KOPT-K1 (cell line): ENCODE data around the gene PHKA1.
"Not testable (repeated sequence)": the region's sequence is repeated elsewhere in the genome, so short reads cannot be mapped to it uniquely, and the experiment has no call there.

ENCODE experiments used
- H3K27ac ChIP-seq: fragments of 200-600 bp; sonication (generic); 2 replicates; pipeline ENCODE4 v1.5.1; 2016; ENCODE audit warnings: antibody characterized with exemption, mild to moderate bottlenecking, low read depth, low read length; ENCODE audit not compliant: poor library complexity, severe bottlenecking
- H3K36me3 ChIP-seq: fragments of 200-600 bp; sonication (generic); 2 replicates; pipeline ENCODE4 v1.5.1; 2017; ENCODE audit warnings: antibody characterized with exemption, mild to moderate bottlenecking, low read length, moderate library complexity; ENCODE audit not compliant: insufficient read depth
- H3K9me3 ChIP-seq: fragments of 200-600 bp; sonication (generic); 2 replicates; pipeline ENCODE4 v1.5.1; 2017; ENCODE audit warnings: antibody characterized with exemption, low read length, mild to moderate bottlenecking; ENCODE audit not compliant: insufficient read depth, poor library complexity, severe bottlenecking

The PHKA1 gene

DNA sequence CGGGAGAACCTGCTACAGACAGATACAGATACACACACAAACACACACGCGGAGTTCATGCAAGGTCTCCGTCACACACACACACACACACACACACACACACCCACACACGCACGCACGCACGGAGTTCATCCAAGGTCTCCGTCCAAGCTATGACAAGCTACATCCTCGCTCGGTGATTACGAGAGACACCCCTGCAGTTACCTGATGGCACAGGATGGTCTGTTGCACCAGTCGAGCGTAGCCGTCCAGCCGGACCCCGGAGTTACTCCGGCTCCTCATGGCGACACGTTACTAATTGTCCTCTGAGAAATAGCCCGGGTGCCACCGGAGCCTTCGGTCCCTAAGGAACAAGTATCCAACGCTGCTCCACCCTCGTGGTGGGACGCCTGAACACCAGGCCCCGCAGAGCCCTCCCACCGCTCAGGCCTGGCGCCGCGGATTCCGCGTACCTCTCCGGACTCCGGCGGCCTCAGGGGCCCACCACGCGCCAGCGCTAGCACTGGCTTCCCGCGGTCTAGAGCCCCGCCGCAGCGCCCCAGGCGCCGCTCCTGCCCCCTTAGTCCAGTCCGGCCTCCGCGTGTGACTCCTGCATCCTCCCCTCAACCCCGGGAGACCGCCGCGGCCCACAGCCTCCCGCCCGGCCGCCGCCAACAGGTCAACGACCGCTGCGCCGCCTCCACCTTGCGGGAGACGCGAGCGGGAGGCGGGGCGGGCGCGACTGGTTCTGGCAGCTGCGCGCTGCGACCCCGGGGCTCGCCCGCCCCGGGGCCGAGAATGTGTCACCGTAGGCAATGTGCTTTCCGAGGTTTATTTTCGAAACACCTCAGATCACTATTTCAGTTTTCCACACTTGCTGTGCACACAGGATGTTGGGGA, at the start of gene PHKA1:
Gene PHKA1, minus strand, starts transcription at position 708 of the 879 bp plus-strand sequence. Its CDS starts 426 bp downstream, at position 282.
- not testable (repeated sequence) for H3K27ac ChIP-seq, H3K9me3 ChIP-seq, H3K36me3 ChIP-seq

DNA sequence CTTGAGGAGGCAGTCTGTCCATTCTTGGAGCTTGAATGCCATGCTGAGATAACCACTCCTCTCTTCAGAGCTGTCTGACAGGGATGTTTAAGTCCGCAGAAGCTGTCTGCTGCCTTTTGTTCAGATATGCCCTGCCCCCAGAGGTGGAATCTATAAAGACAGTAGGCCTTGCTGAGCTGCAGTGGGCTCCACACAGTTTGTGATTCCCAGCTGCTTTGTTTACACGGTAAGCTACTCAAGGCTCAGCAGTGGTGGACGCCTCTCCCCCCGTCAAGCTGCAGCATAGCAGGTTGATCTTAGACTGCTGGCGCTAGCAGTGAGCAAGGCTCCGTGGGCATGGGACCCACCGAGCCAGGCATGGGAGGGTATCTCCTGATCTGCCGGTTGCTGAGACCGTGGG, 46.3 kb upstream of the PHKA1 start:
- H3K27ac ChIP-seq, H3K9me3 ChIP-seq, H3K36me3 ChIP-seq: not testable (repeated sequence)

DNA sequence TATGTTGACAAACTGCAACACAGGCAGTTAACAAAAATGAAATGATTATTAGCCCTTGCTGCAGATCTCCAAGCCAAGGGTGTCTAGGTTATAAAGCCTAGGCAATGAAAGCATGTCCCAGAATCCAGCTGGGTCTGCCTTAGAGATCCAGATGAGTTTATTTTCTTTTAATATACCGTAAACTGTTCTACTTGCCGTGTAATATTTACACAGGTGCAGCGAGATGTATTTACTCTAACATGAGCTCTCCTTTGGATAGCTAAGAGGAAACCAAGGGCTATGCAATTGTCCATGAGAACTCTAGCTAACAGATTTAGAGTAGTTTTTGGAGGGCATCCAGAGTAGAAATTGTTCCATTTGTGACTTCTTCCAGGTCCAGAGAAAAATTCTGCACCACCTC, 34.4 kb upstream of the PHKA1 start:
- H3K9me3 ChIP-seq, H3K36me3 ChIP-seq, H3K27ac ChIP-seq: not testable (repeated sequence)

DNA sequence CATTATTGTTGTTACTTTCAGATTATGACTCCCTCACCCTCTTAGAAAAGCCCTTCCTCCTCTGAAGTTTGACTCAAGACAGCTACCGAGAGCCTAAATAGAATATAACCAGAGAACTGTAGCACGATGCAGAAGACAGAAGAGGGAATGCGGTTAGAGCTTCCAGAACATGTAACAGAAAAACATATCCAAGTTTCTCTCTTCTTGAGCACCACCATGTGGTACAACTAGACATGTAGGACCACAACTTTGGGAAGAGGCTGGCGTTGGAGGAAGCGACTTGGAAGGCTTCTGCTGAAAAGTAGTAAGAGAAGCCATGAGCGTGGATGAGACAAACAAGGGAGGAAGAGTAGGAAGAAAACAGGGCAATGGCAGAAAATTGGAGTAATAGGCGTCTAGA, 31.4 kb upstream of the PHKA1 start:
- not testable (repeated sequence) for H3K27ac ChIP-seq, H3K36me3 ChIP-seq, H3K9me3 ChIP-seq

DNA sequence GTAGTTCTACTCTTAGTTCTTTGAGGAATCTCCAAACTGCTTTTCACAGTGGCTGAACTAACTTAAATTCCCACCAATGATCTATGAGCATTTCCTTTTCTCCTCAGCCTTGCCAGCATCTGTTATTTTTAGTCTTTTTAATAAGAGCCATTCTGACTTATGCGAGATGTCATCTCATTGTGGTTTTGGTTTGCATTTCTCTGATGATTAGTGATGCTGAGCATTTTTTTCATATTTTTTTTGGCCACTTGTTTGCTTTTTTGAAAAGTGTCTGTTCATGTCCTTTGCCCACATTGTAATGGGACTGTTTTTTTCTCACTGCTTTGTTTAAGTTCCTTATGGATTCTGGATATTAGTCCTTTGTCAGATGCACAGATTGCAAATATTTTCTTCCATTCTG, 21.5 kb upstream of the PHKA1 start:
- Histone ChIP-seq H3K9me3 (no peaks in the 10 kb centered on the region), H3K36me3 (no peaks in the 10 kb centered on the region)

DNA sequence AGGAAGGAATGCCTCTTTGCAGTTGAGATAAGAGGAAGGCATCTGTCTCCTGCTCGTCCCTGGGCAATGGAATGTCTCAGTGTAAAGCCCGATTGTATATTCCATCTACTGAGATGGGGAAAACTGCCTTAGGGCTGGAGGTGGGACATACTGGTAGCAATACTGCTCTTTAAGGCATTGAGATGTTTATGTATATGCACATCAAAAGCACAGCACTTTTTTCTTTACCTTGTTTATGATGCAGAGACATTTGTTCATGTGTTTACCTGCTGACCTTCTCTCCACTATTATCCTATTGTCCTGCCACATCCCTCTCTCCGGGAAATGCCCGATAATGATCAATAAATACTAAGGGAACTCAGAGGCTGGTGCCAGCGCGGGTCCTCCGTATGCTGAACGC, 19.5 kb upstream of the PHKA1 start:
- H3K9me3 ChIP-seq, H3K36me3 ChIP-seq, H3K27ac ChIP-seq: not testable (repeated sequence)

More for the DNA sequence above, 21.5 kb upstream of the PHKA1 start:
- no peak overlapping the region for H3K27ac ChIP-seq

DNA sequence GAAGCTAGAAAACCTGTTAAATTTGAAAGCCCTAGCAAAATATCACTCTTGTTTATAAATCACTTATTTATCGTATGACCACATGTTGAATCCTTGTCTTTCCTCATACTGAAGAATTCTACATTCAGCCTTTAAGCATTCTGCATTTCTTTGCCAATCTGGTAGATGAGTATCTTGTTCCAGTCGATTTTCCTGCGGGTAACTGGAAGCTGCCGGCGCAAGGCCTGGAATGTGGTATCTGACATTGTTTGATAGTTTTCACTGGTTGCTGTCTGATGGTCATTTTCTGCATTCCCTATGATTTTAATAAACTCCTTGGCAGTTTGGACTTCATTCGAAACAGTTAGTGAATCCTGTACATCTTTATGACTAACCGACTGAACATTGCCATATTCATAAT, 13.7 kb upstream of the PHKA1 start:
- Histone ChIP-seq H3K9me3 (no peaks in the 10 kb centered on the region), H3K27ac (no peak overlapping the region), H3K36me3 (no peaks in the 10 kb centered on the region)

DNA sequence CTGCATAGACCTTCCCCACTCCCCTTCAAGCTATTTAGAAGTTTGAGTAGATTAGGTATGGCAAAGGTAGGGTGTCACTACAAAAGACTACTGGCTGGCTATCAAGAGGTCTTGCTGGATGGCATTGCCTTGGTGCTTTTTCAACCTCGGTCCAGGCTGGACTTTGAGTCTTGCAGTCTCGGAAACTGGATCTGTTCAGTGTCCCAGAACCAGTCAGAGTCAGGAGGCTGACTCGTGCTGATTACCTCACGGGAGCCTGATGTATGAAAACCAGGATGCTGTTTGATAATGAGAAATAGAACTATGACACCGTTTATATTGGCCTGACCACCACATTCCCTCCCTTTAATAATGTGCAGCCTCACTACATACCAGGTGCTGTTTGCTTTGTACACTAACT, 2.7 kb upstream of the PHKA1 start:
- Histone ChIP-seq H3K9me3 (no peaks in the 10 kb centered on the region), H3K36me3 (no peaks in the 10 kb centered on the region), H3K27ac (no peak overlapping the region)

DNA sequence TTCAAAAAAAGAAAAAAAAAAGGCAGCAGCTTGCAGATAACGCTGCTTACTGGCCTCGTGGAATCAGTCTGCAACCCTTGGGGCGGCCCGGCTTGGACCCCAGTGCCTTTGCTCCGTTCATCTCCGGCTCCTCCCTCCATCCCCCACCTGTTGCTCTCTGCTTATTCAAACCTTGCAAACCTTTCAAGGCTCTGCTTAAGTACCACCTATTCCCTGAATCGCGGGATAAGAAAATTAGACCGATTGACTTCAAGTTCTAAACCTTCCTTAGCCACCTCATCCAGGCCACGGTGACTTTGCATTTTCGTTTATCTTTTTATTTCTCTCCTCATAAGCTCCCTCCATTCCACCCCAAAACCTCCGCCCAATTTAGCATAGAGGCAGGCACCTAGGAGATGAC, 1.4 kb upstream of the PHKA1 start:
- no peaks in the 10 kb centered on the region for H3K9me3 ChIP-seq
- H3K27ac ChIP-seq, result no peak overlapping the region
- no peaks in the 10 kb centered on the region for H3K36me3 ChIP-seq

DNA sequence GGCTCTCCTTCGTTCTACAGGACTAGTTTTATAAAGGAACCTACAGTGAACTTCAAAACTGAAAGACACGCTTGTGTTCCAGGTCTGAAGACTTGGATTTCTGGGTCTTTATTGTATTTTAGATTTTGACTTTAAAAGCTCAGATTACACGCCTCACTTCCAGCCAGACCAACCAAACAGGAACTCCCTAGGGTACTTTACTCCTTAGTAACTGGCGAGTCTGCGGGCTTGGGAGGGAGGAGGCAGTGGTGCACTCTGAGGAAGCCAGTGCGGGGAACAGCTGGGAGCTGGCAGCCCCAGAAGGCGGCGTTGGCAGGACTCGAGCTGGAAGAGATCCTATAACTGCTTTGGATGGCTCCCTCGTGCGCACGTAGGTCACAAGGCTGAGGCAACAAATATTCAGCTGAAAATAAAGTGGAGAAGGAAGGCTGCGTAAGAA, 391 bp upstream of the PHKA1 start:
- Histone ChIP-seq H3K36me3 (no peaks in the 10 kb centered on the region), H3K9me3 (no peaks in the 10 kb centered on the region), H3K27ac (no peak overlapping the region)

DNA sequence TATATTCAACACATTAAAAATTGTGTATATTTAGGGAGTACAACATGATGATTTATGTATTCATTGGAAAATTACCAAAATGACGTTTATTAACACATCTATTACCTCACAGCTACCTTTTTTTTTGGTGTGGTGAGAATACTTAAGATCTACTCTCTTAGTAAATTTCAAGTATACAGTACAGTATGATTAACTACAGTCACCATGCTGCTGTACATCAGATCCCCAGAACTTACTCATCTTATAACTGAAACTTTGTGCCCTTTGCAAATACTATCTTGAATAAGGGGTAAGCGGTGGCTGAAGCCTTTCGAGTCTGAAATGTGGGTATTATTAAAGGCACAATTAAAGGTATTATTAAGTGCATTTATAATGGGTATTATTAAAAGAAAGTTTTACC, 976 bp downstream of the PHKA1 start:
- no peak overlapping the region for H3K27ac ChIP-seq
- no peaks in the 10 kb centered on the region for H3K9me3 ChIP-seq

DNA sequence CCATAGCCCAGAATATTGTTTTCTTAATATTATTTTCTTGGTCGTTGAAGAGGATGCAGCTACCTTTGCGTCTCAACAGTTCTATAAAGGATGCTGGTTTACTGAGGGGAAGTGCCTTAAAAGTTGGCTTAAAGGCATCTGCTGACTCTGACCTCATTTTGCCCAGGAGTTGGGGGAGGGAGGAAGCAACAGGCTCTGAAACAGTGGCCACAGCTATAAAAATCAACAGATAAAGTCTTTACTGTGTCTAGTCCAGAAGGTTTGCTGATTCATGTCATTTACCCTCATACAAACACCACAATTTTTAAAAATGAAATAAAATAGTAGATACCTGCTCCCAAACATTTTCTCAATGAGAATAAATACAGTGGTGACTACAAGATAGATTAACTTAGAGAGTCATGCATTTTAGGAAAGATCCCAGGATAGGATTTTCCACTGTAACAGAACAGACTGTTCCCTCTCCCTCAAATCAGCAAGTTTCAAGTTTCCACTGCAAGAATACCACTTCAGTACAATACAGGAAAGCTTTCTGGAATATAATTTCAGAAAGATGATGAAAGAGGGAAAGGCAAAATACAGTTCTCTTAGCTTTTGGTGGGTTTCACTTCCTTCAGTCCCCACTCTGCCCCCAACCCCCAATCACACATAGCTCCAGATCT, 1.9 kb downstream of the PHKA1 start:
- Histone ChIP-seq H3K9me3 (no peaks in the 10 kb centered on the region), H3K36me3 (no peaks in the 10 kb centered on the region), H3K27ac (no peak overlapping the region)

More for the DNA sequence above, 976 bp downstream of the PHKA1 start:
- H3K36me3 ChIP-seq, result no peaks in the 10 kb centered on the region

DNA sequence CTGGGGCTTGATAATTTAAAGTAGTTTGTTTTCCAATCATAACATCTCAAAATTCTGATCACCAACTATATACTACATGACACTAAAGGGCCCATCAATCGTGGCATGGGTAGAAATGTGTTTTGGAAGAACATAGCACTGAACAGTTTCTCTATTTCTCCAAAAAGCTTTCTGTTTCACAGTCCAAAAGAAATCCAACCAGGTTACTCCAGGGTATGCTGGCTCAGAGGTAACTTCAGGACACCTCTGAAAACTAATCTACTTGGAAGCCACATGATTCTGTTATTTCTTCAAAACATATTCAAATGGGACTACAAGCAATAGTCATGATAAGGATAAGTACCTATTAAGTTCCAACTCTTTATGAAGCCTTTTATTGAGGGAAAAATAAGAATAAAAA, 8.3 kb downstream of the PHKA1 start:
- H3K9me3 ChIP-seq, result peaks cover under 1% of the 10 kb centered on the region
- no peaks in the 10 kb centered on the region for H3K36me3 ChIP-seq
- no peak overlapping the region for H3K27ac ChIP-seq

DNA sequence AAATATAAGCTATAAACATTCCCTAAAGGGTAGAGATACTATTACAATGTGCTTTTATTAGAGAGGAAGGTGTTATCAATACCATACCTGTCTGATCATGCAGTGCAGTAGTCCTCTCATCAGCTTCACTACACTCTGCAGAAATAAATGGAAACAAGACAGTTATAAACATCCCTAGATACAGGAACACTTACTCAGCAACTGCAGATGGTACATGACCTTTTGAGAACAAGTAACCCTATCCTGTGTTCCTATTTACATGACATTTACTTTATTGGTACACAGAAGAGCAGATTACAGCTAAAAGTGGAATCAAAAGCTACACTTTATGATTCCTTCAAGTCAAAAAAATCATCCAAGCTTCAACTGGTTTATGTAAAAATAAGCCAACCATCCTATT, 9.0 kb downstream of the PHKA1 start:
- Histone ChIP-seq H3K36me3 (no peaks in the 10 kb centered on the region), H3K27ac (no peak overlapping the region)

DNA sequence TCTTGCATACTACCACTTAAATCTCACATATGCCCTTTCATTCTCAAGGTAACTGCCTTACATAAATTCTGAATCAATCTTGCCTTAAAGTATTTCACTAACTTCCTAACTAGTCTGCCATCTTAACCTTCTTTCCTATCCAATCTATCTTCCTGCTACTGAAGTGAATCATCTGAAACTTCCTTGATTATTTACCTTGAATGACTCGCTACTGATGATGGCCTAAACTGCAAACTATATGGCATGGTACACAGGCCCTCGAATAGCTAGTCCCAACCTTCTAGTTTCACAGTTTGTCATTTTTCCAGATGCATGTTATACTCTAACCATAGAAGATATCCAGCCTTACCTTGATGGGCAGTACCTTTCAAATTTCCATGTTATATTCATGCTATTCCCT, 19.9 kb downstream of the PHKA1 start:
- H3K27ac ChIP-seq, result no peak overlapping the region
- H3K9me3 ChIP-seq, result no peaks in the 10 kb centered on the region
- no peaks in the 10 kb centered on the region for H3K36me3 ChIP-seq

More for the DNA sequence above, 9.0 kb downstream of the PHKA1 start:
- peaks cover 4% of the 10 kb centered on the region for H3K9me3 ChIP-seq

DNA sequence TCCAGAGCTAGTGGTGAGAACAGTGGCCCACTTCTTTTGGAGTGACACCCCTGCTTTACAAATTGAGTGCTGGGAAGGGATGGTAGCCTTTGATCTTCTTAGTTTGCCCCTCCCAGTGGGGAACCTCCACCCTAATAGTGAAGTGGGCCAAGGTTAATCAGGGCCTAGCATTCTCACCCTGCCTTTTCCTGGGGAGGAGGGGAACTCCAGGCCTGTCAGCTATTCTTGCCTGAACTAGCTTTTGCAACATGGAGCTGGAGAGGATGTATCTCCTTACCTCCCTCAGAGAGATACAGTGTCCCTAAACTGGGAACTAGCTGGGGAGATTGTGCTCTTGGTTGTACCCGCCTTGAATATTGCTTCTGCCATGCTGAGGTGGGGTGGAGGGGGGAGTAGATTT, 20.6 kb downstream of the PHKA1 start:
- Histone ChIP-seq H3K9me3 (no peaks in the 10 kb centered on the region), H3K36me3 (no peaks in the 10 kb centered on the region)

More for the DNA sequence above, 20.6 kb downstream of the PHKA1 start:
- no peak overlapping the region for H3K27ac ChIP-seq
